GM19372 (cell line): Measurements from ENCODE around the gene PRMT1.
"Not testable (repeated sequence)": the region's sequence is repeated elsewhere in the genome, so short reads cannot be mapped to it uniquely, and the experiment has no call there.

ENCODE experiments used
- ATAC-seq: cut with Tn5 transposase; IDR thresholded peaks from one replicate; pipeline ENCODE4 v1.9.1; 2021; ENCODE audit warnings: mild to moderate bottlenecking, low read depth, moderate library complexity; ENCODE audit not compliant: unreplicated experiment

The PRMT1 gene

GRCh38 chr19:49713236-49713845 is 36.3 kb downstream of the PRMT1 start:
- no peak for ATAC-seq

GRCh38 chr19:49716154-49716553 is 39.1 kb downstream of the PRMT1 start:
- no peak for ATAC-seq

GRCh38 chr19:49718511-49718910 is 41.4 kb downstream of the PRMT1 start:
- ATAC-seq = no peak

- no peak for ATAC-seq
Measured at GRCh38 chr19:49718991-49719390, 41.9 kb downstream of the PRMT1 start.

- not testable (repeated sequence) for ATAC-seq
Measured at GRCh38 chr19:49719420-49719819, 42.3 kb downstream of the PRMT1 start.

GRCh38 chr19:49727217-49728030 is 50.4 kb downstream of the PRMT1 start:
- ATAC-seq = no peak

- no peak for ATAC-seq
Measured at GRCh38 chr19:49730166-49730565, 53.1 kb downstream of the PRMT1 start.
